Stimulated activated naive CD8-positive, alpha-beta T cell treated with anti-CD3 and anti-CD28 coated beads, Interleukin-15, Interleukin-2, amounts not matched to agents 100 ng/mL and 50 ng/mL, for 24 hours (primary cell): ENCODE results near the gene AKR1C2.
"Not testable (repeated sequence)": the region's sequence is repeated elsewhere in the genome, so short reads cannot be mapped to it uniquely, and the experiment has no call there.

Source experiments
- H3K27ac Mint-ChIP-seq: one replicate; pipeline ENCODE4 v1.8.0; 2021; ENCODE audit warnings: mild to moderate bottlenecking, mixed read lengths
- H3K27me3 Mint-ChIP-seq: one replicate; pipeline ENCODE4 v1.8.0; 2021; ENCODE audit warnings: mixed read lengths
- H3K36me3 Mint-ChIP-seq: one replicate; pipeline ENCODE4 v1.8.0; 2021; ENCODE audit warnings: low read depth, mixed read lengths
- H3K4me1 Mint-ChIP-seq: one replicate; pipeline ENCODE4 v1.8.0; 2021; ENCODE audit warnings: low read depth, mixed read lengths
- H3K4me3 Mint-ChIP-seq: one replicate; pipeline ENCODE4 v1.8.0; 2021; ENCODE audit warnings: mild to moderate bottlenecking, mixed read lengths
- H3K9me3 Mint-ChIP-seq: one replicate; pipeline ENCODE4 v1.8.0; 2021; ENCODE audit warnings: mixed read lengths

Gene AKR1C2

GRCh38 chr10:4942931-4943330 is 60.7 kb downstream of the AKR1C2 start:
- not testable (repeated sequence) for H3K9me3 Mint-ChIP-seq, H3K36me3 Mint-ChIP-seq, H3K27ac Mint-ChIP-seq, H3K4me3 Mint-ChIP-seq, H3K4me1 Mint-ChIP-seq, H3K27me3 Mint-ChIP-seq

GRCh38 chr10:4941540-4942330 is 61.9 kb downstream of the AKR1C2 start:
- no peak overlapping the region for H3K4me3 Mint-ChIP-seq
- H3K9me3 Mint-ChIP-seq: no peaks in the 10 kb centered on the region
- no peaks in the 10 kb centered on the region for H3K4me1 Mint-ChIP-seq
- no peaks in the 10 kb centered on the region for H3K36me3 Mint-ChIP-seq
- H3K27me3 Mint-ChIP-seq: peaks cover 6% of the 10 kb centered on the region
- no peak overlapping the region for H3K27ac Mint-ChIP-seq

GRCh38 chr10:4940909-4941308 is 62.7 kb downstream of the AKR1C2 start:
- H3K27me3 Mint-ChIP-seq, H3K4me3 Mint-ChIP-seq, H3K4me1 Mint-ChIP-seq, H3K36me3 Mint-ChIP-seq, H3K27ac Mint-ChIP-seq, H3K9me3 Mint-ChIP-seq: not testable (repeated sequence)

- not testable (repeated sequence) for H3K9me3 Mint-ChIP-seq, H3K4me1 Mint-ChIP-seq, H3K36me3 Mint-ChIP-seq
Measured at GRCh38 chr10:4940073-4940428, 63.6 kb downstream of the AKR1C2 start.

GRCh38 chr10:4939224-4940072 is 64.2 kb downstream of the AKR1C2 start:
- H3K27ac Mint-ChIP-seq: no peak overlapping the region
- peaks cover 9% of the 10 kb centered on the region for H3K27me3 Mint-ChIP-seq
- H3K36me3 Mint-ChIP-seq: no peaks in the 10 kb centered on the region
- H3K4me3 Mint-ChIP-seq: no peak overlapping the region
- H3K4me1 Mint-ChIP-seq: no peaks in the 10 kb centered on the region
- peaks cover 4% of the 10 kb centered on the region for H3K9me3 Mint-ChIP-seq

More at GRCh38 chr10:4940073-4940428, 63.6 kb downstream of the AKR1C2 start:
- not testable (repeated sequence) for H3K27me3 Mint-ChIP-seq, H3K4me3 Mint-ChIP-seq, H3K27ac Mint-ChIP-seq
